H9 (cell line): ENCODE measurements around the gene RINT1. TPM values are rescaled to one million over a fixed set of nuclear protein-coding genes. Genes with fewer than 3 reads are reported as not detected.

Source experiments
- DNase-seq: peaks from one replicate; pipeline ENCODE4 v3.0.0-alpha.2; 2017
- H2AFZ ChIP-seq: one replicate; pipeline ENCODE4 v1.6.1; 2013; ENCODE audit warnings: mild to moderate bottlenecking, low read length, control low read depth, moderate library complexity
- H2AK5ac ChIP-seq: 2 replicates; pipeline ENCODE4 v1.6.1; 2013; ENCODE audit warnings: low read length, control low read depth, mixed read lengths; ENCODE audit not compliant: insufficient read length
- H2BK120ac ChIP-seq: one replicate; pipeline ENCODE4 v1.6.1; 2013; ENCODE audit warnings: low read depth, mild to moderate bottlenecking, low read length, control low read depth, inconsistent platforms; ENCODE audit not compliant: poor library complexity, severe bottlenecking
- H2BK12ac ChIP-seq: 2 replicates; pipeline ENCODE4 v1.6.1; 2013; ENCODE audit warnings: low read length, control low read depth, mixed read lengths, low read depth; ENCODE audit not compliant: insufficient read length
- H2BK15ac ChIP-seq: 2 replicates; pipeline ENCODE4 v1.6.1; 2013; ENCODE audit warnings: low read depth, low read length, control low read depth
- H2BK20ac ChIP-seq: one replicate; pipeline ENCODE4 v1.6.1; 2013; ENCODE audit warnings: low read depth, mild to moderate bottlenecking, low read length, control low read depth, inconsistent platforms; ENCODE audit not compliant: poor library complexity, severe bottlenecking
- H2BK5ac ChIP-seq: 2 replicates; pipeline ENCODE4 v1.6.1; 2013; ENCODE audit warnings: low read length, control low read depth, mixed read lengths; ENCODE audit not compliant: insufficient read length
- H3K14ac ChIP-seq: 2 replicates; pipeline ENCODE4 v1.6.1; 2013; ENCODE audit warnings: low read length, control low read depth; ENCODE audit not compliant: insufficient read depth
- H3K18ac ChIP-seq: 2 replicates; pipeline ENCODE4 v1.6.1; 2013; ENCODE audit warnings: low read depth, mild to moderate bottlenecking, mixed read lengths, low read length, control low read depth; ENCODE audit not compliant: insufficient read length
- H3K23ac ChIP-seq: 2 replicates; pipeline ENCODE4 v1.6.1; 2013; ENCODE audit warnings: low read length, control low read depth, mixed read lengths, low read depth; ENCODE audit not compliant: insufficient read length
- H3K23me2 ChIP-seq: 2 replicates; pipeline ENCODE4 v1.6.1; 2013; ENCODE audit warnings: low read depth, mild to moderate bottlenecking, mixed read lengths, low read length, control low read depth; ENCODE audit not compliant: insufficient read length, poor library complexity, severe bottlenecking
- H3K27ac ChIP-seq: 2 replicates; pipeline ENCODE4 v1.5.1; 2013; ENCODE audit warnings: low read length, control low read depth, mixed read lengths, low read depth; ENCODE audit not compliant: insufficient read length
- H3K27me3 ChIP-seq: 2 replicates; pipeline ENCODE4 v1.6.1; 2013; ENCODE audit warnings: low read length, control low read depth, inconsistent platforms; ENCODE audit not compliant: insufficient read depth
- H3K4ac ChIP-seq: 2 replicates; pipeline ENCODE4 v1.6.1; 2013; ENCODE audit warnings: low read depth, mild to moderate bottlenecking, control low read depth, inconsistent platforms, low read length, moderate library complexity
- H3K4me1 ChIP-seq: 2 replicates; pipeline ENCODE4 v1.6.1; 2013; ENCODE audit warnings: low read length, control low read depth, inconsistent platforms; ENCODE audit not compliant: insufficient read depth
- H3K4me2 ChIP-seq: 2 replicates; pipeline ENCODE4 v1.6.1; 2013; ENCODE audit warnings: low read length, control low read depth, mixed read lengths; ENCODE audit not compliant: insufficient read length, insufficient read depth
- H3K56ac ChIP-seq: 2 replicates; pipeline ENCODE4 v1.6.1; 2013; ENCODE audit warnings: low read depth, mild to moderate bottlenecking, mixed read lengths, low read length, control low read depth; ENCODE audit not compliant: insufficient read length
- H3K79me1 ChIP-seq: 2 replicates; pipeline ENCODE4 v1.6.1; 2013; ENCODE audit warnings: low read depth, mild to moderate bottlenecking, moderate library complexity, low read length, control low read depth, inconsistent platforms; ENCODE audit not compliant: insufficient read depth, poor library complexity, severe bottlenecking
- H3K79me2 ChIP-seq: 2 replicates; pipeline ENCODE4 v1.6.1; 2013; ENCODE audit warnings: low read length, control low read depth, inconsistent platforms; ENCODE audit not compliant: insufficient read depth
- H3K9ac ChIP-seq: 2 replicates; pipeline ENCODE4 v1.6.1; 2013; ENCODE audit warnings: low read length, control low read depth, mixed read lengths; ENCODE audit not compliant: insufficient read length; ENCODE audit errors: extremely low read depth
- H3K9me3 ChIP-seq: one replicate; pipeline ENCODE4 v1.6.1; 2013; ENCODE audit warnings: low read depth, low read length, inconsistent platforms; ENCODE audit not compliant: control insufficient read depth
- H3T11ph ChIP-seq: one replicate; pipeline ENCODE4 v1.6.1; 2013; ENCODE audit warnings: mild to moderate bottlenecking, low read length, control low read depth, inconsistent platforms
- H4K20me1 ChIP-seq: one replicate; pipeline ENCODE4 v1.6.1; 2013; ENCODE audit not compliant: control insufficient read depth, insufficient read length, insufficient read depth
- H4K5ac ChIP-seq: 2 replicates; pipeline ENCODE4 v1.6.1; 2013; ENCODE audit warnings: low read depth, mild to moderate bottlenecking, mixed read lengths, low read length, control low read depth; ENCODE audit not compliant: insufficient read length
- H4K8ac ChIP-seq: replicated peaks from 2 replicates; pipeline ENCODE4 v1.6.1; 2013; ENCODE audit warnings: low read length, control low read depth, mixed read lengths, low read depth; ENCODE audit not compliant: insufficient read length
- H4K91ac ChIP-seq: 2 replicates; pipeline ENCODE4 v1.6.1; 2013; ENCODE audit warnings: low read depth, mild to moderate bottlenecking, moderate library complexity, mixed read lengths, low read length, control low read depth; ENCODE audit not compliant: insufficient read length
- H3K27ac Mint-ChIP-seq, 3 experiments: 2 replicates in 2 of 3; 3 replicates in 1 of 3; pipeline ENCODE4 v1.8.0; 2020 to 2021; ENCODE audit warnings: mixed read lengths in 3 of 3, mild to moderate bottlenecking in 1 of 3, moderate library complexity in 1 of 3
- H3K27me3 Mint-ChIP-seq: 2 replicates; pipeline ENCODE4 v1.8.0; 2021; ENCODE audit warnings: low read depth, mild to moderate bottlenecking, moderate library complexity, mixed read lengths
- H3K36me3 Mint-ChIP-seq, 3 experiments: 2 replicates in 2 of 3; 3 replicates in 1 of 3; pipeline ENCODE4 v1.8.0; 2020 to 2021; ENCODE audit warnings: low read depth in 3 of 3, mixed read lengths in 3 of 3; ENCODE audit not compliant: insufficient read depth in 1 of 3
- H3K4me1 Mint-ChIP-seq, 2 experiments: 2 replicates each; pipeline ENCODE4 v1.8.0; 2020; ENCODE audit warnings: mixed read lengths in 2 of 2
- H3K4me3 Mint-ChIP-seq, 2 experiments: 2 replicates in 1 of 2; 3 replicates in 1 of 2; pipeline ENCODE4 v1.8.0; 2020 to 2021; ENCODE audit warnings: mild to moderate bottlenecking in 2 of 2, mixed read lengths in 2 of 2, moderate library complexity in 1 of 2
- H3K9me3 Mint-ChIP-seq, 2 experiments: 2 replicates in 1 of 2; 3 replicates in 1 of 2; pipeline ENCODE4 v1.8.0; 2020; ENCODE audit warnings: mild to moderate bottlenecking in 2 of 2, mixed read lengths in 2 of 2, moderate library complexity in 1 of 2
- CTCF ChIP-seq: fragments of 200-600 bp; sonication (generic); conservative IDR thresholded peaks from 3 replicates; pipeline ENCODE4 v1.8.0; 2021; ENCODE audit warnings: antibody characterized with exemption, mild to moderate bottlenecking
- WGBS: extraction: QIAGEN DNeasy Blood & Tissue Kit; methylation state at CpG from one replicate; pipeline ENCODE4 v1.1.7; 2013; ENCODE audit warnings: missing lambda C conversion rate, low lambda C conversion rate, mixed read lengths; ENCODE audit not compliant: insufficient read length; ENCODE audit errors: extremely low coverage; 5-methylcytosine and 5-hydroxymethylcytosine counted together
- total RNA-seq: library from RNA; stranded (reverse); gene quantifications from 2 replicates; pipeline ENCODE4 v1.2.1, GENCODE V29; 2021

The RINT1 gene
- total RNA-seq, 1 experiment from 2014 or later = 21.5 TPM

- Histone ChIP-seq H4K91ac (no peak overlapping the region), H3K23ac (no peak overlapping the region), H2BK20ac (no peak overlapping the region), H3K56ac (no peak overlapping the region), H3K14ac (no peak overlapping the region), H3K4me2 (no peak overlapping the region), H3T11ph (no peak overlapping the region), H3K18ac (no peak overlapping the region), H2BK120ac (no peak overlapping the region), H3K79me2 (no peaks in the 10 kb centered on the region), H4K5ac (no peak overlapping the region), H3K23me2 (no peaks in the 10 kb centered on the region), H3K9ac (no peak overlapping the region), H2BK5ac (no peak overlapping the region), H2AK5ac (no peak overlapping the region), H2BK12ac (no peak overlapping the region), H3K4ac (no peak overlapping the region), H3K27ac (no peak overlapping the region), H2BK15ac (no peak overlapping the region), H3K27me3 (no peaks in the 10 kb centered on the region), H3K4me1 (no peaks in the 10 kb centered on the region), H4K8ac (no peak overlapping the region), H2AFZ (no peak overlapping the region), H4K20me1 (no peaks in the 10 kb centered on the region), H3K79me1 (no peaks in the 10 kb centered on the region), H3K9me3 (no peaks in the 10 kb centered on the region)
- WGBS = no CpG with 5 or more reads among the region's 5 CpGs
- TF ChIP-seq CTCF = no peak
- Mint-ChIP-seq H3K4me1 (peaks cover 8 to 16% of the 10 kb centered on the region in 2 experiments), H3K9me3 (peaks cover 9 to 13% of the 10 kb centered on the region in 2 experiments), H3K36me3 (peaks cover 4 to 11% (median 9%) of the 10 kb centered on the region in 3 experiments), H3K27ac (no peak overlapping the region), H3K4me3 (no peak overlapping the region), H3K27me3 (no peaks in the 10 kb centered on the region; the same call in 1 of the 2 replicates)
- DNase-seq = no peak
Observed at GRCh38 chr7:105584165-105584564, 52.2 kb downstream of the RINT1 start.
